WTC11 (cell line): ENCODE results near the gene CC2D1A. TPM values are rescaled to one million over a fixed set of nuclear protein-coding genes. Genes with fewer than 3 reads are reported as not detected.
A peak's percentile ranks its signal among the peaks of the same experiment; 100 is the strongest.

ENCODE experiments used
- ATAC-seq: fragments of 200-7000 bp; cut with Tn5 transposase; 2 replicates; pipeline ENCODE4 v1.10.0; 2021; ENCODE audit warnings: mild to moderate bottlenecking, moderate library complexity
- CTCF ChIA-PET: fragments of 300-600 bp; sonication (Branson Sonifier 250); formaldehyde crosslinking; loops from one replicate; lab custom pipeline; 2021; ENCODE audit warnings: antibody characterized with exemption; lab: Charles Lee
- POLR2A ChIA-PET: fragments of 350-600 bp; sonication (Branson Sonifier 250); formaldehyde crosslinking; loops from one replicate; lab custom pipeline; 2021; ENCODE audit warnings: antibody characterized with exemption; lab: Charles Lee
- DNase-seq: peaks from one replicate; pipeline ENCODE4 v3.0.0; 2021; ENCODE audit warnings: low spot score
- H3K27ac Mint-ChIP-seq: 2 replicates; pipeline ENCODE4 v1.8.0; 2021; ENCODE audit warnings: mixed read lengths
- H3K27me3 Mint-ChIP-seq: 2 replicates; pipeline ENCODE4 v1.8.0; 2021; ENCODE audit warnings: low read depth, mild to moderate bottlenecking, moderate library complexity, mixed read lengths
- H3K36me3 Mint-ChIP-seq: 2 replicates; pipeline ENCODE4 v1.8.0; 2021; ENCODE audit warnings: mixed read lengths
- H3K4me1 Mint-ChIP-seq: 2 replicates; pipeline ENCODE4 v1.8.0; 2022; ENCODE audit warnings: mixed read lengths
- H3K4me3 Mint-ChIP-seq: 2 replicates; pipeline ENCODE4 v1.8.0; 2021; ENCODE audit warnings: mild to moderate bottlenecking, moderate library complexity, mixed read lengths
- H3K9me3 Mint-ChIP-seq: 2 replicates; pipeline ENCODE4 v1.8.0; 2021; ENCODE audit warnings: mixed read lengths
- ATF1 ChIP-seq: sonication (generic); formaldehyde crosslinking; IDR thresholded peaks from 2 replicates; pipeline ENCODE4 v1.8.1; 2023; ENCODE audit warnings: mild to moderate bottlenecking, moderate library complexity, missing genetic modification reagents
- ATF3 ChIP-seq: sonication (generic); formaldehyde crosslinking; conservative IDR thresholded peaks from 2 replicates; pipeline ENCODE4 v1.8.1; 2022; ENCODE audit warnings: mild to moderate bottlenecking, missing genetic modification reagents
- CREM ChIP-seq: sonication (generic); formaldehyde crosslinking; IDR thresholded peaks from 2 replicates; pipeline ENCODE4 v1.8.1; 2022; ENCODE audit warnings: mild to moderate bottlenecking, missing genetic modification reagents, moderate library complexity
- E2F1 ChIP-seq: sonication (generic); formaldehyde crosslinking; IDR thresholded peaks from 2 replicates; pipeline ENCODE4 v1.8.0; 2022; ENCODE audit warnings: mild to moderate bottlenecking, missing genetic modification reagents
- ERG ChIP-seq: fragments of 250-450 bp; sonication (Bioruptor Pico); IDR thresholded peaks from 2 replicates; pipeline ENCODE4 v1.8.0; 2021; ENCODE audit warnings: mild to moderate bottlenecking
- FOXK1 ChIP-seq: sonication (generic); formaldehyde crosslinking; IDR thresholded peaks from 2 replicates; pipeline ENCODE4 v1.8.0; 2022; ENCODE audit warnings: mild to moderate bottlenecking, moderate library complexity, missing genetic modification reagents
- IRF2 ChIP-seq: sonication (generic); formaldehyde crosslinking; IDR thresholded peaks from 2 replicates; pipeline ENCODE4 v1.8.0; 2022; ENCODE audit warnings: low read depth, missing genetic modification reagents, borderline replicate concordance
- NFATC4 ChIP-seq: fragments of 250-450 bp; sonication (Bioruptor Pico); IDR thresholded peaks from 2 replicates; pipeline ENCODE4 v1.9.0; 2021; ENCODE audit warnings: mild to moderate bottlenecking
- NR1H2 ChIP-seq: sonication (generic); formaldehyde crosslinking; IDR thresholded peaks from 2 replicates; pipeline ENCODE4 v1.9.0; 2021; ENCODE audit warnings: mild to moderate bottlenecking, moderate library complexity, missing genetic modification reagents
- RORB ChIP-seq: fragments of 250-450 bp; sonication (Bioruptor Pico); IDR thresholded peaks from 2 replicates; pipeline ENCODE4 v1.9.0; 2021; ENCODE audit warnings: mild to moderate bottlenecking
- USF1 ChIP-seq: sonication (generic); formaldehyde crosslinking; IDR thresholded peaks from 2 replicates; pipeline ENCODE4 v1.8.0; 2022; ENCODE audit warnings: mild to moderate bottlenecking, missing genetic modification reagents
- ZBTB43 ChIP-seq: sonication (generic); formaldehyde crosslinking; IDR thresholded peaks from 2 replicates; pipeline ENCODE4 v1.8.1; 2023; ENCODE audit warnings: mild to moderate bottlenecking, missing genetic modification reagents
- total RNA-seq: library from RNA; stranded (reverse); gene quantifications from 3 replicates; pipeline ENCODE4 v1.2.3, GENCODE V29; 2021
- TF ChIP-seq, protein P1 (sequence below): sonication (generic); formaldehyde crosslinking; IDR thresholded peaks from 2 replicates; pipeline ENCODE4 v1.8.0; 2022; ENCODE audit warnings: mild to moderate bottlenecking, missing genetic modification reagents
- TF ChIP-seq, protein P2 (sequence below): fragments of 250-450 bp; sonication (Bioruptor Pico); IDR thresholded peaks from 2 replicates; pipeline ENCODE4 v1.9.0; 2021; ENCODE audit warnings: moderate library complexity, mild to moderate bottlenecking, inconsistent platforms, borderline replicate concordance
- TF ChIP-seq, protein P3 (sequence below): fragments of 200-600 bp; IDR thresholded peaks from 2 replicates; pipeline ENCODE4 v1.8.0; 2022; ENCODE audit warnings: antibody characterized with exemption
- TF ChIP-seq, protein P4 (sequence below): sonication (generic); formaldehyde crosslinking; IDR thresholded peaks from 2 replicates; pipeline ENCODE4 v1.8.0; 2022; ENCODE audit warnings: mild to moderate bottlenecking, missing genetic modification reagents

The CC2D1A gene
- total RNA-seq, 1 experiment from 2014 or later, result 44.2 TPM

GRCh38 chr19:13934785-13935109 is 28.7 kb downstream of the CC2D1A start:
- TF ChIP-seq ZBTB43 (CRISPR knock-in tag) (peak; percentile 95; the same call in 1 of the 2 replicates), NR1H2 (CRISPR knock-in tag) (no peak)
- TF ChIP-seq, all 79 proteins: peak for 1
- ChIA-PET POLR2A (interaction anchor here (0.7 to 1.2 kb wide), 2 partner anchors 27 to 90 kb away, joined by 3 to 4 read pairs; no protein-coding TSS in a partner anchor), CTCF (interaction anchor here (0.6 to 3.8 kb wide), 17 partner anchors 14 to 471 kb away, joined by 3 to 39 read pairs (median 6); partner anchors contain the start of genes DCAF15, IL27RA and MISP3)
- Mint-ChIP-seq H3K36me3 (no peaks in the 10 kb centered on the region), H3K9me3 (no peaks in the 10 kb centered on the region), H3K4me3 (no peak overlapping the region), H3K27me3 (no peaks in the 10 kb centered on the region), H3K27ac (peak overlapping the region; percentile 68; the same call in 1 of the 2 replicates), H3K4me1 (peaks cover 29% of the 10 kb centered on the region)
- DNase-seq (no peak), ATAC-seq (no peak)

DNA sequence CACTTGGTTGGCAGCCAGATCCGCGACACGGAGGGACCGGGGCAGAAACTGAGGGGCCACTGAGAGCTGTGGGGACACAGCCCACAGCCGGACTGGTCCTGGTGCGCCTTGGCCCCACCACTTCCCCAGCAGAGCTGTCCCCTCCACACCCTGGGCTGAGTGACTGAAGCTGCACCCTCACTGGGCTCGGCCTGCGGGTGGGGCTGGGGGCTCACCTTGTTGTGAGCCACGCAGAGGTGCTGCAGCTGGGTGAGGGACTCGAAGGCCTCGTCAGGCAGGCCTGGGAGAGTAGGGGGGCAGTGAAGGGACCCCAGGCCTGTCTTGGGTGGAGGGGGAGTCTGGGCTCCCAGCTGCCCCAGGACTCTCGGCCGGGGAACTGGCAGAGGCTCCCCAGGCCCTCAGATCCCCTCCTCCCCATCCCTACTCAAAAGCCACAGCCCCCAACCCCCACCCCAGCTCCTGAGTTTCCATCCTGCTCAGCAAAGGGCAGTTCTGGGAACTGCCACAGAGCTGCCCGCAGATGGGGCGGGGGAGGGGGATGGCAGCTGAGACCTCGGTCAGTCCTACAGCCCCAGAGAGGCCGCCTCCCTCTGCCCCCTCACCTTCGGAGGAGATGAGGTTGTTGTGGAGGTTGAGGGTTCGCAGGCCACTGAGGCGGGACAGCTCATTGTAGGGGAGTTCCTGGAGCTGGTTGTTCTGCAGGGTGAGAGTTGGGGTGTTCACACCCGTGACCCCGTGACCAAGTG is 29.9 kb downstream of the CC2D1A start:
- peaks cover 29% of the 10 kb centered on the region for H3K4me1 Mint-ChIP-seq
- H3K36me3 Mint-ChIP-seq, result no peaks in the 10 kb centered on the region
- no peaks in the 10 kb centered on the region for H3K27me3 Mint-ChIP-seq
- ATAC-seq (peak; percentile 67), DNase-seq (peak; percentile 70)
- no peak overlapping the region; the same call in 1 of the 2 replicates for H3K27ac Mint-ChIP-seq
- POLR2A ChIA-PET, result interaction anchor here (0.7 to 1.3 kb wide), 9 partner anchors 16 to 138 kb away, joined by 3 to 7 read pairs (median 3); partner anchors contain the start of gene DCAF15
- no peak overlapping the region for H3K4me3 Mint-ChIP-seq
- CTCF ChIA-PET, result interaction anchor here (0.7 to 1.5 kb wide), 12 partner anchors 17 to 136 kb away, joined by 3 to 10 read pairs (median 4); partner anchors contain the start of genes DCAF15, IL27RA and MISP3
- H3K9me3 Mint-ChIP-seq, result no peaks in the 10 kb centered on the region
- TF ChIP-seq FOXK1 (CRISPR knock-in tag), result no peak
- TF ChIP-seq CREM, result no peak
- TF ChIP-seq ATF3 (CRISPR knock-in tag), result no peak
- TF ChIP-seq NFATC4 (CRISPR knock-in tag), result no peak
- no peak for TF ChIP-seq ERG (CRISPR knock-in tag)
- TF ChIP-seq, protein P1, sequence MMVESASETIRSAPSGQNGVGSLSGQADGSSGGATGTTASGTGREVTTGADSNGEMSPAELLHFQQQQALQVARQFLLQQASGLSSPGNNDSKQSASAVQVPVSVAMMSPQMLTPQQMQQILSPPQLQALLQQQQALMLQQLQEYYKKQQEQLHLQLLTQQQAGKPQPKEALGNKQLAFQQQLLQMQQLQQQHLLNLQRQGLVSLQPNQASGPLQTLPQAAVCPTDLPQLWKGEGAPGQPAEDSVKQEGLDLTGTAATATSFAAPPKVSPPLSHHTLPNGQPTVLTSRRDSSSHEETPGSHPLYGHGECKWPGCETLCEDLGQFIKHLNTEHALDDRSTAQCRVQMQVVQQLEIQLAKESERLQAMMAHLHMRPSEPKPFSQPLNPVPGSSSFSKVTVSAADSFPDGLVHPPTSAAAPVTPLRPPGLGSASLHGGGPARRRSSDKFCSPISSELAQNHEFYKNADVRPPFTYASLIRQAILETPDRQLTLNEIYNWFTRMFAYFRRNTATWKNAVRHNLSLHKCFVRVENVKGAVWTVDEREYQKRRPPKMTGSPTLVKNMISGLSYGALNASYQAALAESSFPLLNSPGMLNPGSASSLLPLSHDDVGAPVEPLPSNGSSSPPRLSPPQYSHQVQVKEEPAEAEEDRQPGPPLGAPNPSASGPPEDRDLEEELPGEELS (CRISPR knock-in tag), result no peak
- TF ChIP-seq IRF2 (CRISPR knock-in tag), result no peak
- no peak for TF ChIP-seq USF1 (CRISPR knock-in tag)
- TF ChIP-seq ATF1, result no peak
- no peak for TF ChIP-seq E2F1
- no peak for TF ChIP-seq NR1H2 (CRISPR knock-in tag)
- TF ChIP-seq, protein P2, sequence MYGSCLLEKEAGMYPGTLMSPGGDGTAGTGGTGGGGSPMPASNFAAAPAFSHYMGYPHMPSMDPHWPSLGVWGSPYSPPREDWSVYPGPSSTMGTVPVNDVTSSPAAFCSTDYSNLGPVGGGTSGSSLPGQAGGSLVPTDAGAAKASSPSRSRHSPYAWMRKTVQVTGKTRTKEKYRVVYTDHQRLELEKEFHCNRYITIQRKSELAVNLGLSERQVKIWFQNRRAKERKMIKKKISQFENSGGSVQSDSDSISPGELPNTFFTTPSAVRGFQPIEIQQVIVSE (CRISPR knock-in tag), result no peak
- TF ChIP-seq, protein P3, sequence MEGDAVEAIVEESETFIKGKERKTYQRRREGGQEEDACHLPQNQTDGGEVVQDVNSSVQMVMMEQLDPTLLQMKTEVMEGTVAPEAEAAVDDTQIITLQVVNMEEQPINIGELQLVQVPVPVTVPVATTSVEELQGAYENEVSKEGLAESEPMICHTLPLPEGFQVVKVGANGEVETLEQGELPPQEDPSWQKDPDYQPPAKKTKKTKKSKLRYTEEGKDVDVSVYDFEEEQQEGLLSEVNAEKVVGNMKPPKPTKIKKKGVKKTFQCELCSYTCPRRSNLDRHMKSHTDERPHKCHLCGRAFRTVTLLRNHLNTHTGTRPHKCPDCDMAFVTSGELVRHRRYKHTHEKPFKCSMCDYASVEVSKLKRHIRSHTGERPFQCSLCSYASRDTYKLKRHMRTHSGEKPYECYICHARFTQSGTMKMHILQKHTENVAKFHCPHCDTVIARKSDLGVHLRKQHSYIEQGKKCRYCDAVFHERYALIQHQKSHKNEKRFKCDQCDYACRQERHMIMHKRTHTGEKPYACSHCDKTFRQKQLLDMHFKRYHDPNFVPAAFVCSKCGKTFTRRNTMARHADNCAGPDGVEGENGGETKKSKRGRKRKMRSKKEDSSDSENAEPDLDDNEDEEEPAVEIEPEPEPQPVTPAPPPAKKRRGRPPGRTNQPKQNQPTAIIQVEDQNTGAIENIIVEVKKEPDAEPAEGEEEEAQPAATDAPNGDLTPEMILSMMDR, result no peak
- TF ChIP-seq, protein P4, sequence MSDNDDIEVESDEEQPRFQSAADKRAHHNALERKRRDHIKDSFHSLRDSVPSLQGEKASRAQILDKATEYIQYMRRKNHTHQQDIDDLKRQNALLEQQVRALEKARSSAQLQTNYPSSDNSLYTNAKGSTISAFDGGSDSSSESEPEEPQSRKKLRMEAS, result no peak
- TF ChIP-seq RORB (CRISPR knock-in tag), result no peak
